ENCODE data around the gene PLIN3. TPM values are rescaled to one million over a fixed set of nuclear protein-coding genes. Genes with fewer than 3 reads are reported as not detected.
"Not testable (repeated sequence)": the region's sequence is repeated elsewhere in the genome, so short reads cannot be mapped to it uniquely, and the experiment has no call there.

The PLIN3 gene
- total and polyA plus RNA-seq, 9 of the 15 experiments (the other 6 are each of a cell fraction or from before 2014, with no cell fraction given) = 7.5 to 75.6 (median 43.1) TPM

GRCh38 chr19:4805140-4805539 is 62.3 kb downstream of the PLIN3 start:
- H3K36me3 ChIP-seq (ENCODE audit: control insufficient read depth, insufficient read depth, low read length); H3K9me1 ChIP-seq (ENCODE audit: control insufficient read depth, insufficient read depth, low read length); BruUV-seq (replicated peaks); H3K9ac ChIP-seq (ENCODE audit: insufficient read depth in 1 of 2, low read depth in 2 of 2, low read length in 2 of 2); H3K79me2 ChIP-seq (ENCODE audit: control insufficient read depth, insufficient read depth, low read length); ATAC-seq; intact Hi-C loops (cut with micrococcal nuclease); FAIRE-seq; H3K4me3 ChIP-seq; H3K27me3 ChIP-seq (ENCODE audit: control insufficient read depth in 2 of 2, insufficient read depth in 2 of 2, low read length in 2 of 2); H2AFZ ChIP-seq (ENCODE audit: low read depth, low read length); H3K9me3 ChIP-seq (replicated peaks; ENCODE audit: control insufficient read depth, insufficient read depth, low read depth, low read length); H3K4me2 ChIP-seq (ENCODE audit: insufficient read depth, low read length); H3K27ac ChIP-seq (ENCODE audit: extremely low read depth, low read depth, low read length); DNase-seq (ENCODE audit: extremely low read depth in 1 of 4, low spot score in 3 of 4); H4K20me1 ChIP-seq (replicated peaks; ENCODE audit: control insufficient read depth, insufficient read depth, low read length): not testable (repeated sequence)
- POLR2A ChIA-PET = interaction anchor here (0.7 kb wide), 3 partner anchors 14 to 1213 kb away, joined by 3 to 5 read pairs (median 3); partner anchors contain the start of gene FEM1A
- peaks cover 0 to 17% of the 10 kb centered on the region in 2 experiments; a peak in 3 of 5 replicates for H3K4me1 ChIP-seq (replicated peaks in 1 of 2; ENCODE audit: control insufficient read depth in 2 of 2, insufficient read depth in 2 of 2, low read length in 2 of 2)
- 67% methylated on average over 6 of the region's 6 CpGs for WGBS (ENCODE audit: insufficient coverage, low coverage, missing lambda C conversion rate)
- CTCF ChIA-PET (ENCODE audit: low intra/inter-chr PET ratio) = interaction anchor here (1.2 to 3.3 kb wide), 2 partner anchors 72 to 107 kb away, joined by 3 to 35 read pairs; no protein-coding TSS in a partner anchor
- in situ Hi-C loops (cut with MboI) = loop anchor here (5.0 kb wide), 2 partner anchors 107 to 227 kb away; no protein-coding TSS in a partner anchor

- peak; percentile 81 to 85 (median 83) for DNase-seq (ENCODE audit: extremely low read depth in 1 of 4, low spot score in 3 of 4)
- Histone ChIP-seq H3K9ac (ENCODE audit: insufficient read depth in 1 of 2, low read depth in 2 of 2, low read length in 2 of 2) (no peak overlapping the region), H3K79me2 (ENCODE audit: control insufficient read depth, insufficient read depth, low read length) (no peaks in the 10 kb centered on the region), H4K20me1 (replicated peaks; ENCODE audit: control insufficient read depth, insufficient read depth, low read length) (no peaks in the 10 kb centered on the region), H3K27ac (ENCODE audit: extremely low read depth, low read depth, low read length) (no peak overlapping the region), H3K4me2 (ENCODE audit: insufficient read depth, low read length) (no peak overlapping the region; the same call in 1 of the 2 replicates), H2AFZ (ENCODE audit: low read depth, low read length) (peak overlapping the region; percentile 51; the same call in 1 of the 2 replicates), H3K9me1 (ENCODE audit: control insufficient read depth, insufficient read depth, low read length) (no peaks in the 10 kb centered on the region), H3K27me3 (ENCODE audit: control insufficient read depth in 2 of 2, insufficient read depth in 2 of 2, low read length in 2 of 2) (no peaks in the 10 kb centered on the region), H3K4me1 (replicated peaks in 1 of 2; ENCODE audit: control insufficient read depth in 2 of 2, insufficient read depth in 2 of 2, low read length in 2 of 2) (peaks cover 0 to 14% of the 10 kb centered on the region in 2 experiments; a peak in 3 of 5 replicates), H3K4me3 (no peak overlapping the region), H3K36me3 (ENCODE audit: control insufficient read depth, insufficient read depth, low read length) (no peaks in the 10 kb centered on the region), H3K9me3 (replicated peaks; ENCODE audit: control insufficient read depth, insufficient read depth, low read depth, low read length) (no peaks in the 10 kb centered on the region)
- peak; percentile 94 for ATAC-seq
- in situ Hi-C loops (cut with MboI) = no loop called here
- no TSS peak for BruUV-seq (replicated peaks)
- intact Hi-C loops (cut with micrococcal nuclease) = loop anchor here (1.0 kb wide), 1 partner anchor 72 kb away; no protein-coding TSS in a partner anchor
- WGBS (ENCODE audit: insufficient coverage, low coverage, missing lambda C conversion rate) = 25% methylated on average over 31 of the region's 33 CpGs
- ChIA-PET POLR2A (interaction anchor here (0.7 to 1.4 kb wide), 3 partner anchors 9 to 533 kb away, joined by 3 read pairs; no protein-coding TSS in a partner anchor), CTCF (ENCODE audit: low intra/inter-chr PET ratio) (interaction anchor here (1.0 to 3.3 kb wide), 5 partner anchors 71 to 281 kb away, joined by 3 to 35 read pairs (median 4); no protein-coding TSS in a partner anchor)
- peak; percentile 93 for FAIRE-seq
- TF ChIP-seq DEAF1 (CRISPR knock-in tag; IDR thresholded peaks at IDR 0.05) = peak; percentile 45; the same call in 1 of the 2 replicates
- peak; percentile 55; the same call in 1 of the 2 replicates for TF ChIP-seq ARID2 (IDR thresholded peaks at IDR 0.05)
These were observed 63.5 kb downstream of the PLIN3 start for GRCh38 chr19:4803736-4804695.

All from K562 (cell line).